H9 (cell line): ENCODE results near the gene HOXC11. TPM values are rescaled to one million over a fixed set of nuclear protein-coding genes. Genes with fewer than 3 reads are reported as not detected.
A peak's percentile ranks its signal among the peaks of the same experiment; 100 is the strongest.

Experiments
- DNase-seq: peaks from one replicate; pipeline ENCODE4 v3.0.0-alpha.2; 2017
- H2AFZ ChIP-seq: one replicate; pipeline ENCODE4 v1.6.1; 2013; ENCODE audit warnings: mild to moderate bottlenecking, low read length, control low read depth, moderate library complexity
- H2AK5ac ChIP-seq: 2 replicates; pipeline ENCODE4 v1.6.1; 2013; ENCODE audit warnings: low read length, control low read depth, mixed read lengths; ENCODE audit not compliant: insufficient read length
- H2BK120ac ChIP-seq: one replicate; pipeline ENCODE4 v1.6.1; 2013; ENCODE audit warnings: low read depth, mild to moderate bottlenecking, low read length, control low read depth, inconsistent platforms; ENCODE audit not compliant: poor library complexity, severe bottlenecking
- H2BK12ac ChIP-seq: 2 replicates; pipeline ENCODE4 v1.6.1; 2013; ENCODE audit warnings: low read length, control low read depth, mixed read lengths, low read depth; ENCODE audit not compliant: insufficient read length
- H2BK15ac ChIP-seq: 2 replicates; pipeline ENCODE4 v1.6.1; 2013; ENCODE audit warnings: low read depth, low read length, control low read depth
- H2BK20ac ChIP-seq: one replicate; pipeline ENCODE4 v1.6.1; 2013; ENCODE audit warnings: low read depth, mild to moderate bottlenecking, low read length, control low read depth, inconsistent platforms; ENCODE audit not compliant: poor library complexity, severe bottlenecking
- H2BK5ac ChIP-seq: 2 replicates; pipeline ENCODE4 v1.6.1; 2013; ENCODE audit warnings: low read length, control low read depth, mixed read lengths; ENCODE audit not compliant: insufficient read length
- H3K14ac ChIP-seq: 2 replicates; pipeline ENCODE4 v1.6.1; 2013; ENCODE audit warnings: low read length, control low read depth; ENCODE audit not compliant: insufficient read depth
- H3K18ac ChIP-seq: 2 replicates; pipeline ENCODE4 v1.6.1; 2013; ENCODE audit warnings: low read depth, mild to moderate bottlenecking, mixed read lengths, low read length, control low read depth; ENCODE audit not compliant: insufficient read length
- H3K23ac ChIP-seq: 2 replicates; pipeline ENCODE4 v1.6.1; 2013; ENCODE audit warnings: low read length, control low read depth, mixed read lengths, low read depth; ENCODE audit not compliant: insufficient read length
- H3K23me2 ChIP-seq: 2 replicates; pipeline ENCODE4 v1.6.1; 2013; ENCODE audit warnings: low read depth, mild to moderate bottlenecking, mixed read lengths, low read length, control low read depth; ENCODE audit not compliant: insufficient read length, poor library complexity, severe bottlenecking
- H3K27ac ChIP-seq: 2 replicates; pipeline ENCODE4 v1.5.1; 2013; ENCODE audit warnings: low read length, control low read depth, mixed read lengths, low read depth; ENCODE audit not compliant: insufficient read length
- H3K27me3 ChIP-seq: 2 replicates; pipeline ENCODE4 v1.6.1; 2013; ENCODE audit warnings: low read length, control low read depth, inconsistent platforms; ENCODE audit not compliant: insufficient read depth
- H3K4ac ChIP-seq: 2 replicates; pipeline ENCODE4 v1.6.1; 2013; ENCODE audit warnings: low read depth, mild to moderate bottlenecking, control low read depth, inconsistent platforms, low read length, moderate library complexity
- H3K4me1 ChIP-seq: 2 replicates; pipeline ENCODE4 v1.6.1; 2013; ENCODE audit warnings: low read length, control low read depth, inconsistent platforms; ENCODE audit not compliant: insufficient read depth
- H3K4me2 ChIP-seq: 2 replicates; pipeline ENCODE4 v1.6.1; 2013; ENCODE audit warnings: low read length, control low read depth, mixed read lengths; ENCODE audit not compliant: insufficient read length, insufficient read depth
- H3K56ac ChIP-seq: 2 replicates; pipeline ENCODE4 v1.6.1; 2013; ENCODE audit warnings: low read depth, mild to moderate bottlenecking, mixed read lengths, low read length, control low read depth; ENCODE audit not compliant: insufficient read length
- H3K79me1 ChIP-seq: 2 replicates; pipeline ENCODE4 v1.6.1; 2013; ENCODE audit warnings: low read depth, mild to moderate bottlenecking, moderate library complexity, low read length, control low read depth, inconsistent platforms; ENCODE audit not compliant: insufficient read depth, poor library complexity, severe bottlenecking
- H3K79me2 ChIP-seq: 2 replicates; pipeline ENCODE4 v1.6.1; 2013; ENCODE audit warnings: low read length, control low read depth, inconsistent platforms; ENCODE audit not compliant: insufficient read depth
- H3K9ac ChIP-seq: 2 replicates; pipeline ENCODE4 v1.6.1; 2013; ENCODE audit warnings: low read length, control low read depth, mixed read lengths; ENCODE audit not compliant: insufficient read length; ENCODE audit errors: extremely low read depth
- H3K9me3 ChIP-seq: one replicate; pipeline ENCODE4 v1.6.1; 2013; ENCODE audit warnings: low read depth, low read length, inconsistent platforms; ENCODE audit not compliant: control insufficient read depth
- H3T11ph ChIP-seq: one replicate; pipeline ENCODE4 v1.6.1; 2013; ENCODE audit warnings: mild to moderate bottlenecking, low read length, control low read depth, inconsistent platforms
- H4K20me1 ChIP-seq: one replicate; pipeline ENCODE4 v1.6.1; 2013; ENCODE audit not compliant: control insufficient read depth, insufficient read length, insufficient read depth
- H4K5ac ChIP-seq: 2 replicates; pipeline ENCODE4 v1.6.1; 2013; ENCODE audit warnings: low read depth, mild to moderate bottlenecking, mixed read lengths, low read length, control low read depth; ENCODE audit not compliant: insufficient read length
- H4K8ac ChIP-seq: replicated peaks from 2 replicates; pipeline ENCODE4 v1.6.1; 2013; ENCODE audit warnings: low read length, control low read depth, mixed read lengths, low read depth; ENCODE audit not compliant: insufficient read length
- H4K91ac ChIP-seq: 2 replicates; pipeline ENCODE4 v1.6.1; 2013; ENCODE audit warnings: low read depth, mild to moderate bottlenecking, moderate library complexity, mixed read lengths, low read length, control low read depth; ENCODE audit not compliant: insufficient read length
- H3K27ac Mint-ChIP-seq, 3 experiments: 2 replicates in 2 of 3; 3 replicates in 1 of 3; pipeline ENCODE4 v1.8.0; 2020 to 2021; ENCODE audit warnings: mixed read lengths in 3 of 3, mild to moderate bottlenecking in 1 of 3, moderate library complexity in 1 of 3
- H3K27me3 Mint-ChIP-seq: 2 replicates; pipeline ENCODE4 v1.8.0; 2021; ENCODE audit warnings: low read depth, mild to moderate bottlenecking, moderate library complexity, mixed read lengths
- H3K36me3 Mint-ChIP-seq, 3 experiments: 2 replicates in 2 of 3; 3 replicates in 1 of 3; pipeline ENCODE4 v1.8.0; 2020 to 2021; ENCODE audit warnings: low read depth in 3 of 3, mixed read lengths in 3 of 3; ENCODE audit not compliant: insufficient read depth in 1 of 3
- H3K4me1 Mint-ChIP-seq, 2 experiments: 2 replicates each; pipeline ENCODE4 v1.8.0; 2020; ENCODE audit warnings: mixed read lengths in 2 of 2
- H3K4me3 Mint-ChIP-seq, 2 experiments: 2 replicates in 1 of 2; 3 replicates in 1 of 2; pipeline ENCODE4 v1.8.0; 2020 to 2021; ENCODE audit warnings: mild to moderate bottlenecking in 2 of 2, mixed read lengths in 2 of 2, moderate library complexity in 1 of 2
- H3K9me3 Mint-ChIP-seq, 2 experiments: 2 replicates in 1 of 2; 3 replicates in 1 of 2; pipeline ENCODE4 v1.8.0; 2020; ENCODE audit warnings: mild to moderate bottlenecking in 2 of 2, mixed read lengths in 2 of 2, moderate library complexity in 1 of 2
- WGBS: extraction: QIAGEN DNeasy Blood & Tissue Kit; methylation state at CpG from one replicate; pipeline ENCODE4 v1.1.7; 2013; ENCODE audit warnings: missing lambda C conversion rate, low lambda C conversion rate, mixed read lengths; ENCODE audit not compliant: insufficient read length; ENCODE audit errors: extremely low coverage; 5-methylcytosine and 5-hydroxymethylcytosine counted together
- total RNA-seq: library from RNA; stranded (reverse); gene quantifications from 2 replicates; pipeline ENCODE4 v1.2.1, GENCODE V29; 2021
- TF ChIP-seq, protein P1 (sequence below): fragments of 200-600 bp; sonication (generic); conservative IDR thresholded peaks from 3 replicates; pipeline ENCODE4 v1.8.0; 2021; ENCODE audit warnings: antibody characterized with exemption, mild to moderate bottlenecking

HOXC11 gene
- total RNA-seq, 1 experiment from 2014 or later: not detected

GRCh38 chr12:53984901-53985691, 12.2 kb downstream of the HOXC11 start, which contains the start of gene HOXC10:
Gene HOXC10, plus strand, starts transcription at chr12:53985146. Its CDS starts 114 bp downstream, at chr12:53985260.
- Histone ChIP-seq H3K9ac (no peak within 1 kb of the TSS), H3K14ac (no peak within 1 kb of the TSS), H4K5ac (no peak within 1 kb of the TSS), H2AK5ac (no peak within 1 kb of the TSS), H2BK120ac (no peak within 1 kb of the TSS), H3K27me3 (peaks cover 94% of the 10 kb centered on the region), H2AFZ (no peak within 1 kb of the TSS), H3K18ac (no peak within 1 kb of the TSS), H3K56ac (no peak within 1 kb of the TSS), H3K23ac (no peak within 1 kb of the TSS), H3K4me1 (no peaks in the 10 kb centered on the region), H3T11ph (no peak within 1 kb of the TSS), H3K79me2 (no peaks in the 10 kb centered on the region), H2BK20ac (no peak within 1 kb of the TSS), H2BK15ac (no peak within 1 kb of the TSS), H2BK5ac (no peak within 1 kb of the TSS), H2BK12ac (no peak within 1 kb of the TSS), H4K20me1 (no peaks in the 10 kb centered on the region), H4K91ac (no peak within 1 kb of the TSS), H3K4ac (no peak within 1 kb of the TSS), H3K23me2 (no peaks in the 10 kb centered on the region), H3K9me3 (no peaks in the 10 kb centered on the region), H3K4me2 (peak within 1 kb of the TSS; percentile 10), H3K79me1 (no peaks in the 10 kb centered on the region), H4K8ac (no peak within 1 kb of the TSS), H3K27ac (no peak within 1 kb of the TSS)
- peaks cover 3 to 8% of the 10 kb centered on the region in 2 experiments; a peak in 2 of 4 replicates for H3K4me1 Mint-ChIP-seq
- H3K4me3 Mint-ChIP-seq: peak within 1 kb of the TSS in 1 of 2 experiments; percentile 63; a peak in 3 of 5 replicates
- TF ChIP-seq, protein P1, sequence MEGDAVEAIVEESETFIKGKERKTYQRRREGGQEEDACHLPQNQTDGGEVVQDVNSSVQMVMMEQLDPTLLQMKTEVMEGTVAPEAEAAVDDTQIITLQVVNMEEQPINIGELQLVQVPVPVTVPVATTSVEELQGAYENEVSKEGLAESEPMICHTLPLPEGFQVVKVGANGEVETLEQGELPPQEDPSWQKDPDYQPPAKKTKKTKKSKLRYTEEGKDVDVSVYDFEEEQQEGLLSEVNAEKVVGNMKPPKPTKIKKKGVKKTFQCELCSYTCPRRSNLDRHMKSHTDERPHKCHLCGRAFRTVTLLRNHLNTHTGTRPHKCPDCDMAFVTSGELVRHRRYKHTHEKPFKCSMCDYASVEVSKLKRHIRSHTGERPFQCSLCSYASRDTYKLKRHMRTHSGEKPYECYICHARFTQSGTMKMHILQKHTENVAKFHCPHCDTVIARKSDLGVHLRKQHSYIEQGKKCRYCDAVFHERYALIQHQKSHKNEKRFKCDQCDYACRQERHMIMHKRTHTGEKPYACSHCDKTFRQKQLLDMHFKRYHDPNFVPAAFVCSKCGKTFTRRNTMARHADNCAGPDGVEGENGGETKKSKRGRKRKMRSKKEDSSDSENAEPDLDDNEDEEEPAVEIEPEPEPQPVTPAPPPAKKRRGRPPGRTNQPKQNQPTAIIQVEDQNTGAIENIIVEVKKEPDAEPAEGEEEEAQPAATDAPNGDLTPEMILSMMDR: peak; percentile 75
- H3K27ac Mint-ChIP-seq: no peak within 1 kb of the TSS
- H3K9me3 Mint-ChIP-seq: peaks cover 3 to 11% of the 10 kb centered on the region in 2 experiments; a peak in 4 of 5 replicates
- H3K27me3 Mint-ChIP-seq: peaks cover 100% of the 10 kb centered on the region
- WGBS: no CpG with 5 or more reads among the region's 55 CpGs
- no peaks in the 10 kb centered on the region; a peak in 2 of 7 replicates for H3K36me3 Mint-ChIP-seq
- peak; percentile 94 for DNase-seq
